Measurements from ENCODE around the gene ANKUB1. TPM values are rescaled to one million over a fixed set of nuclear protein-coding genes. Genes with fewer than 3 reads are reported as not detected.
A peak's percentile ranks its signal among the peaks of the same experiment; 100 is the strongest.

The ANKUB1 gene
- total RNA-seq, 1 experiment from 2014 or later: not detected

DNA sequence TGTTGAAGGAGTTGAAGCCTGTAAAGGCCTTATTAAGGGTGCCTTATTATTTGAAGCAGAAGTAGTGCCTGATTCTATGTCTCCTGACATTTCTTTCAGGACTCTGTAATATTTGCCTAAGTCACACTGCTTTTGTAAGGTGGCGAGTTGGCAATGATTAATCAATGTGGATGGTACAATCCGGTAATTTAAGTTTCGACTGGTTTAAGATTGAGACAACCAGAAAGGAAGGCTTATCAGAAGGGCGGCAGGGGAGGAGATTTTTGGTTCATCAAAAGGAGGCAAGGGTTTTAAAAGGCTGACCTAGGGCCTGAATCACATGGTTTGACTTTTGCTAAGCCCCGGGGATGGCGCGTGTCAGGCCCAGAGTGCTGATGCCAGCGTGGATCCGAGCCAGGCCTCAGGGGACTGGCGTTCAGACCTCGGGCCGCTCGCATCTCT is 19.8 kb upstream of the ANKUB1 start:
- no peak for DNase-seq (ENCODE audit: low spot score)
- in situ Hi-C loops (cut with HindIII; ENCODE audit: low sequenced_read_pairs): no loop called here

DNA sequence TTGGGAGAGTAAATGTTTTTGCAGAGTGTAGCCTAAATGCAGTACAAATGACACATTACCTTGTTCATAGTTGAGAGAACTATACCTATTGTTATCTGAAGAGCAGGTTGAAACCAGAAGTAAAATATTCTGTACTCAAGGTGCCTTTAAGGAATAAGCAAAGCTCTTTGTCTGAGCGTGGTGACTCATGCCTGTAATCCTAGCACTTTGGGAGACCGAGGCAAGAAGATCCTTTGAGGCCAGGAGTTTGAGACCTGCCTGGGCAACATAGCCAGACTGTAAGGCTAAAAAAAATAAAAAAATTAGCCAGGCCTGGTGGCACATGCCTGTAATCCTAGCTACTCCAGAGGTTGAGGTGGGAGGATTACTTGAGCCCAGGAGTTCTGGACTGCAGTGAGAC is 18.5 kb upstream of the ANKUB1 start:
- in situ Hi-C loops (cut with HindIII; ENCODE audit: low sequenced_read_pairs): no loop called here
- no peak for DNase-seq (ENCODE audit: low spot score)

DNA sequence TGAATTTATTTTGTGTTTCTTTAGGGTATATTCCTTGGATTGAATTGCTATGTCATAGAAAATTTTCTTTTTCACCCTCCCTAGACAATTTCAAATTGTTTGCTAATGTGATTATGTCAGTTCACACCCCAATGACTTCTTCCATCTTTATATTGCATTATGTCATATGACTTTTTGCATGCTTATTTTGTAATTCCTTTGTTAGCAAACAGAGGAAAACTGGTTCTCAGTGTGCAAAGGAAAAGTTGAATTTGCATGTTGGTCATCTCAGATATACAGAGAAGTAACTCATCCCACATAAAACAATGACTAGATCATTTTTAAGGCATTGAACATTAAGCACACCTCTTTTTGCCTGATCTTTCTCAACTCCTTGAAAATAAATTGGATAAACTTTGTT is 17.3 kb upstream of the ANKUB1 start:
- in situ Hi-C loops (cut with HindIII; ENCODE audit: low sequenced_read_pairs): no loop called here
- DNase-seq (ENCODE audit: low spot score): no peak

DNA sequence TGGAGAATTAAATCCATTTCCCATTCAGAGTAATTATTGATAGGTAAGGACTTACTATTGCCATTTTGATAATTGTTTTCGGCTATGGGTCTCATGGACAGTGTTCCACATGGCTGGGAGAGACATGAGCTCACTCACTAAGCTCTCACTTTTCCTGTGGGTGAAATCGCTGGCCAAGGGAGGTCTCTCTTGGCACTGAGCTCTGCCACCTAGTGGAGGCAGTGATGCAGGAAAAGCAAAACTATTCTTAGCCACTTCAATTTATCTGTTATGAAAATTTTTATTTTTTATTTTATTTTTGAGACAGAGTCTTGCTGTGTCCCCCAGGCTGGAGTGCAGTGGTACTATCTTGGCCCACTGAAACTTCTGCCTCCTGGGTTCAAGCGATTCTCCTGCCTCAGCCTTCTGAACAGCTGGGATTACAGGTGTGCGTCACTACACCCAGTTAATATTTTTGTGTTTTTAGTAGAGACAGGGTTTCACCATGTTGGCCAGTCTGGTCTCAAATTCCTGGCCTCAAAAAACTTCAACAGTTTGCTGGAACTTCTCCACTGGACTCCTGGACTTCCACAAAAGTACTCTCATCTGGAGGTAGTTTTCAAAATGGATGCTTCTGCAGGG is 16.0 kb upstream of the ANKUB1 start:
- DNase-seq (ENCODE audit: low spot score): peak; percentile 66
- in situ Hi-C loops (cut with HindIII; ENCODE audit: low sequenced_read_pairs): no loop called here

DNA sequence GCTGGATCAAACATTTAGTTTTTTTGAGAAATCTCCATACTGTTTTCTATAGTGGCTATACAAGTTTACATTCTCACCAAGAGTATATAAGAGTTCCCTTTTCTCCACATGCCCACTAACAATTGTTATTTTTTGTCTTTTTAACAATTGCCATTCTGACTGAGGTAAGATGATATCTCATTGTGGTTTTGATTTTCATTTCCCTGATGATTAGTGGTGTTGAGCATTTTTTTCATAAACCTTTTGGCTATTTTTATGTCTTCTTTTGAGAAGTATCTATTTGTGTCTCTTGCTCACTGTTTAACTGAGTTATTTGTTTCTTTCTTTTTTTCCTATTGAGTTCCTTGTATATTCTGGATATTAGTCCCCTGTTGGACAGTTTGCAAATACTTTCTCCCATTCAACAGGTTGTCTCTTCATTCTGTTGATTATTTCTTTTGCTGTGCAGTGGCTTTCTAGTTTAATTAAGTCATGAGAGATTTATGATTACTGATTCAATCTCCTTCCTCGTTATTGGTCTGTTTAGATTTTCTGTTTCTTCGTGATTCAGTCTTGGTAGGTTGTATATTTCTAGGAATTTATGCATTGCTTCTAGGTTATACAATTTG is 13.9 kb upstream of the ANKUB1 start:
- DNase-seq (ENCODE audit: low spot score): no peak
- in situ Hi-C loops (cut with HindIII; ENCODE audit: low sequenced_read_pairs): no loop called here

DNA sequence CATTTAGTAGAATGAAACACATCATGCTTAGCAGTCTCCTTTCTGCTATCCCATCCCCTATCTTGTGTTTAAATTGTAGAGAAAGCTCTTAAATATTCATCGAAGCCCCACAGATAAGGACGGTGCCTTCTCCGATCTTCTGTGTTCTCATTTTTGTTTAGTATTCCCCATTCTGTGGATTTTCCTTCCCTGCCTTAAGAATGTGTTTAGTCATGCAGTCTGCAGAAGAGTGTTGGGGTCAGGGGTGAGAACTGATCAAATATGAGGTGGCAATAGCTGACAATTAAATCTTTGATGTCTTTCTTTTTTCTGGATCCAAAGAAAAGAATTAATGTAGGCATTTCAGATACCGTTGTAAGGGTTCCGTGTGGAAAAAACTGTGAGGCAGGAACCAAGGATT is 9.3 kb upstream of the ANKUB1 start:
- DNase-seq (ENCODE audit: low spot score): no peak
- in situ Hi-C loops (cut with HindIII; ENCODE audit: low sequenced_read_pairs): no loop called here

DNA sequence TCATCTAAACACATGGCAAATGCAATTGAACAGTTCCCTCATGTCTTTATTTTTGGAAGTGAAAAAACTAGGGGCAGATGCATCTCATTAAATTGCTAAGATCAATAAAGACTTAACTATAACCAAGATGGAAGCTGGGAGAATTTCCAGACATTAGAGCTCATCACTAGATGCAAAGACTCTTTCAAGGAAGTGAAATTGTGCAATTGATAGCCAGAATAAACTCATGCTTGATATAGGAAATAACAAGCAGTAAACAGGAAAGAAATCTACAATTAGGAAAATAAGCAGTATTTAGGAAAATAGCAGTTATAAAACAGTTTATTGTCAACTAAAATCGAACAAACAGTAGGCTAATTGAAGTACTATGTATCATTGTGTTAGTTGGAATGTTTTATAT is 8.8 kb upstream of the ANKUB1 start:
- in situ Hi-C loops (cut with HindIII; ENCODE audit: low sequenced_read_pairs): no loop called here
- no peak for DNase-seq (ENCODE audit: low spot score)

DNA sequence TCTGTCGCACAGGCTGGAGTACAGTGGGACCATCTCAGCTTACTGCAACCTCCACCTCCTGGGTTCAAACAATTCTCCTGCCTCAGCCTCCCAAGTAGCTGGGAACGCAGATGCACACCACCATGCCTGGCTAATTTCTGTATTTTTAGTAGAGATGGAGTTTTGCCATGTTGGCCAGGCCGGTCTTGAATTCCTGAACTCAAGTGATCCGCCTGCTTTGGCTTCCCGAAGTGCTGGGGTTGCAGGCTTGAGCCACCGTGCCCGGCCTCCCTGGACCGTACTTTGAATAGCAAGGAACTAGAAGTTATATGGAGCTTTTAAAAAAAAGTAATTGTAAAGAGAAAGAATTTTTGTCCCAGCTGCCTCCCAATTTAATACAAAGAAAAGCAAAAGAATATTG is 8.3 kb upstream of the ANKUB1 start:
- no peak for DNase-seq (ENCODE audit: low spot score)
- in situ Hi-C loops (cut with HindIII; ENCODE audit: low sequenced_read_pairs): no loop called here

DNA sequence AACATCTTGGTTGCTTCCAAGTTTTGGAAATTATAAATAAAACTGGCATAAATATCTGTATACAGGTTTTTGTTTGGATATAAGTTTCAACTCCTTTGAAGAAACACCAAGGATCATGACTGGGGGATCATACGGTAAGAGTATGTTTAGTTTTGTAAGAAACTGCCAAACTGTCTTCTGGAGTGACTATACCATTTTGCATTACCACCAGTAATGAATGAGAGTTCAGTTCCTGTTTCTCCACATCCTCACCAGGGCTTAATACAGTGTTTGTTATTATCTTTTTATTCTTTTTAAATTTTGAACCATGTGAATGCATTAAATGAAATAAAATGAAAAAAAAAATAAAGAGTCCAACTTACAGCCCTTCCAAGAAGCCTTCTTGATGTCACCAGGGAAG is 3.7 kb upstream of the ANKUB1 start:
- DNase-seq (ENCODE audit: low spot score): no peak
- in situ Hi-C loops (cut with HindIII; ENCODE audit: low sequenced_read_pairs): no loop called here

DNA sequence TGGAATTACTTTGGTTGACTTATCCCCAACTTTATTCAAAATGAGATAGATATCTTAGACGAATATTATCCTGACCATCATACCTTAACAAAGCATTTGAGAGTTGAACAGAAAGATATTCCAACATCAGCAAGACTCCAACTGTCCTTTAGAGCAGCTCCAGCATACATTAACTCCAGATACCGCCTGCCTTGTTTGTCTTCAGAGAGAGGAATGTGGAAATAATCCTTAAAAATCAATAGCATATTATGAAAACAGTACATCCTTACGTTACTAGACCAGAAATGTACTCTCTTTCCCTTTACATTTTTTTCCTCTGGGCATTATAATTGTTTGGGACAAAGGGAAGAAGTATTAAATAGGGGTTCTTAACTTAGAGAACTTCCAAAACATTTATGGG is 1.7 kb downstream of the ANKUB1 start:
- in situ Hi-C loops (cut with HindIII; ENCODE audit: low sequenced_read_pairs): no loop called here
- DNase-seq (ENCODE audit: low spot score): no peak

DNA sequence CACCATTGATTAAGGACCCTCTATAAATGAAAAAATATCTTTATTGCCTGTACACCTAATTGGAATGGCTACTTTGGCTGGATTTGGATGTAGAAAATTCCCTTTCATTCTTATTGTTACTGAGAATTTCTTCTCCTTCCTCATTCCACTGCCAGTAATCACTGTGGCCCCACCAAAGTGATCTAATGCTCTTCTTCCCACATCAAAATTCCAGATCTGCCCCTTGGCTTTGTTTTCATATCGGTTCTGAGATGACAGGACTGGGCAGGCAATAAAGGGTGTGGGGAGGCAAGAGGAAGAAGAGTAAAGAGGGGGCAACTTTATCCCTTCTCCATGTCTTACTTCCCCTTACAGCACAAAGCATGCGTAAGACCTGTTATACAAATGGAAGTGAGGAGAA is 2.1 kb downstream of the ANKUB1 start:
- in situ Hi-C loops (cut with HindIII; ENCODE audit: low sequenced_read_pairs): no loop called here
- DNase-seq (ENCODE audit: low spot score): no peak

DNA sequence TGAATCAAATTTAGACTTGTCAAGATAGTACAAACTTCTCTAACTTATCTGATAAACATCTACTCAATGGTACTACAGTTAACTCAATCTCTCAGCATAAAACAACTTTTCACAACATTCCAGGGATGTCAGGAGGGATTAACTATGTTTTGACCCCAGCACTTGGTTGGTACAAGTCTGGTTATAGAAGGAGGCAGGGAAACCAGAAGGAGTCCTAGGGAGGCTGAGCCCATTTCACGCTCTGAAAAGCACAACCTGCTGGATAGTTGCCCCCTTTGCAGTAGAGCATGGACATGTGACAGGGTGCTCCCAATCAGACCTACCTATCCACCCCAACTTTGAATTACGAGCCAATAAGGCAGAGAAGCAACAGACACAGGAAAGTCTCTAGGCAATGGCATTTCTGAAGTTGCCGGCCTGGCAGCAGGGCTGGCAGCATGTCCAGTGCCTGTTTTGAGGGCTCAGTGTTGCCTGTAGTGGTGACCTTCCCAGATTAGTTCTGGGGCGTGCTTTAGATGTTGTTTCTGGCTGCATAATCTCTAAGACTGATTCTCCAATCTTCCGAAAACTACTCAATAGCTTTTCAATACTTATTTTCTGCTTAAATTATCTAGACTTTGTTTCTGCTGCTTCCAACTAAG is 8.2 kb downstream of the ANKUB1 start:
- DNase-seq (ENCODE audit: low spot score): peak; percentile 60
- in situ Hi-C loops (cut with HindIII; ENCODE audit: low sequenced_read_pairs): no loop called here

DNA sequence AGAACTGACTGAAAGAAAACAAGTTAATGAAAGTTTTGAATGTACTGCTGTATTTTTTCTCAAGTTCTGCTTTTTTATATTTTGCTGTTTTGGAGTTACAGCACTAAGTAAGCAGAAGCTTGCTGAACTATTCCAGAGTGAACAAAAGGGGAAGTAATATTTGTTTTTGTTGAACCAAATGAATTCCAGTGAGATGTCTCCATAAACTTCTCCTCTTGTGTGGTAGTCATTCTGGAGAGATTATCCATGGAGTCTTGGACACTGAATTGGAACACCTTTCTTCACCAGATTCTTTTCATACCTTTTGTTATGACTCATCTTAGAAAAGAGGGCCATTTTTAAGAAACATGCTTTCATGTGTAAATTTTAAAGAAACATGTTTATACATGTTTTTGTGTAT is 8.8 kb downstream of the ANKUB1 start:
- in situ Hi-C loops (cut with HindIII; ENCODE audit: low sequenced_read_pairs): no loop called here
- DNase-seq (ENCODE audit: low spot score): peak; percentile 55

DNA sequence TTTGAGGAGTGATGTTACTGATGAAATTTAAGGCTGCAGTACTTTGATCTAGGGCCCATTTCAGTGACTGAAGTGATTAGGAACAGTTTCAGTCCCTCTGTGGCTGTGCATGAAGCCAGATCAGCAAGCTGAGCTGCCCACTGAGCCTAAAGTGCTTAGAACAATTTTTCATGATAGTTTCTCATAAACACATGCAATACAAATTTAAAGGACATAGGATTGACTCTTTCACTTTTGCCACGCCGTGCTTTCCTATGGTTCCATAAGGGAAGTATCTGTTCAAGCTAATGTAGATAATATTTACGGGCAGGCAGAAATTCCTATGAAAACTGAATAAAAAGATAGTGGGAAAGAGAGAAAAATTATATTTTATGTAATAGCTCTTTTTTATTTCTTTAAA is 10.6 kb downstream of the ANKUB1 start:
- no peak for DNase-seq (ENCODE audit: low spot score)
- in situ Hi-C loops (cut with HindIII; ENCODE audit: low sequenced_read_pairs): no loop called here

DNA sequence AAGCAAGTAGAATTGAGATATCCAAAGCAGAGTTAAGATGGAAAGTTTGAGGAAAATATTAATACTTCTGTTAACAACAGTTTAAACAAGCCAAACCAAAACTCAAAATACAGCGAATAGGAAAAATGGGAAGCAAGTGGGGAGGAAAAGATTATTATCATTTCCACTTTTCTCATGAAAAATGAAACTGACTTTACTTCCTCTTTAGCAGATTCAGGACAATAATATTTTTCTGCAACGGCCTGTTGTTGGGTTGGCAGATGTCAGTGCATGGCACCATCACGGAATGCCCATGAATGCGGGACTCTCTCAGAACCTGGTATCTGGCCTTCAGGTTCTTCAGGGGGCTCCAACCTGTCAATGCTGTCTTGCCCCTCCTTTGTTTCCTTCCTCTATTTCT is 11.1 kb downstream of the ANKUB1 start:
- in situ Hi-C loops (cut with HindIII; ENCODE audit: low sequenced_read_pairs): no loop called here
- DNase-seq (ENCODE audit: low spot score): no peak

DNA sequence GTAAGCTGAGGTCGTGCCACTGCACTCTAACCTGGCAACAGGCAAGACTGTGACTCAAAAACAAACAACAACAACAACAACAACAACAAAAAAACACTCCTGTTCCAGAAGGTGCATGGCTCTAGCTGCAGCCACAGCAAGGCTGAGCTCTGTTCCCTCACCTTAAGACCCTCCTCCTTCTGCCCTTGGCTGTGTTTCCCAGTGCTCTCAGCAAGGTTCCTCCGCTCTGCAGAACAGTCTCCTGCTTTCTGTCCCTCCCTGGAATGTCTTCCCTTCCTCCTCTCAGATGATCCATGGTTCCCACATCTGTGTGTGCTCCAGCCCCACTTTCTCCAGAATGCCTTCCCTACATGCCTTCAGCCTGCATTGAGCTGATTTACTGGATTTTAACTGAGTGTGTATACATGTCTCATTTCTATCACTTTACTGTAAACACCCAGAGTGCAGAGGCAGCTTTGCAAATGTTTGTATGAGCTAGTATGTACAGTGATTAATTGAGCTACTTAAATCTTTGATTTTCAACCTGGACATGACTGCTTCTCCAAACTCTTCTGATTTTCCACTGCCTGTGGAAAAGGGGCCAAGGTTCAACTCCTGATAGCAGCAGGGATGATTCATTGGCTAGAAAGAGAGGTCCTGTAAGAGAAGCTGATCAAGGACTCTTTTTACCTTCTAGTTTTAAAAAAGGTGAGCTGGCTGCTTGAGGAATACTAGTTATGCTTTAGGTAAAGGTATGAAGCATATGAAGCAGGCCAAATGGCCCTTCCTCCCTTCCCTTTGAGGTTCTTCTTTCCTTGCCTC is 14.7 kb downstream of the ANKUB1 start:
- no peak for DNase-seq (ENCODE audit: low spot score)
- in situ Hi-C loops (cut with HindIII; ENCODE audit: low sequenced_read_pairs): no loop called here

DNA sequence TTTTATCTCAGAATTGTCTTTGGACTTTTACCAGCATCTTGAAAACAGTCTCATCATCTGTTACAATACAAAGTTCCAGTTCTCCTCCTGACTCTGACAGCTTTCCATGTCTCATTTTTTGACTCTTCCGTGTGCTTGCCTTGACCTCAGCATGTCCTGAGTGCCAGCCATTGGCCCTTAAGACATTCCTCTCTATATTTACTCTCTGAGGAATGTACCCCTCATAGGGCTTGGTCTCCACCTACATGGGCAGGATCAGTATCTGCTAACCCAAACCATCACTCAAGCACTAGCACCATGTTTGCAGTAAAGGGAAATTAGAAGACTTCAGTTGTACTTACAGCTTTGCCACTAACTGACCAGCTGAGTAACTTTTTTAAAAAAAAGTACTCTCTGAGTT is 16.2 kb downstream of the ANKUB1 start:
- in situ Hi-C loops (cut with HindIII; ENCODE audit: low sequenced_read_pairs): no loop called here
- no peak for DNase-seq (ENCODE audit: low spot score)

DNA sequence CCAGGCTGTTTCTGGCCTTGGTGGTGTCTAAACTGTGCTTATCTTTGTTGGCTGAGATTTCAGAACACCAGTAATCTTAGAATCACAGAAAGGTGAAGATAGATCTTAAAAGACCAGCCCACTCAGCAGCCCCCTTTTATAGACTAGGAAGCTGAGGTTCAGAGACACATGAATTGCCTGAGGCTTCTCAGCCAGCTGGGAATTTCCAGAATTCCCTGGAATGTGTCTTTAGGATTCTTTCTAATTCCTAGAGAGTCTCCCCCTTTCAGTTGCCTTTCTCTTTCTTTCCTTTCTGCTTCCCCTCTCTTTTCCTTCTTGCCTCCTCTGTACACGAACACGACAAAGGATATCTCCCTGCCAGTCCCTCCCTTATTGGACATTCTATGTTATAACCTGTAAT is 19.5 kb downstream of the ANKUB1 start:
- in situ Hi-C loops (cut with HindIII; ENCODE audit: low sequenced_read_pairs): no loop called here
- DNase-seq (ENCODE audit: low spot score): no peak

DNA sequence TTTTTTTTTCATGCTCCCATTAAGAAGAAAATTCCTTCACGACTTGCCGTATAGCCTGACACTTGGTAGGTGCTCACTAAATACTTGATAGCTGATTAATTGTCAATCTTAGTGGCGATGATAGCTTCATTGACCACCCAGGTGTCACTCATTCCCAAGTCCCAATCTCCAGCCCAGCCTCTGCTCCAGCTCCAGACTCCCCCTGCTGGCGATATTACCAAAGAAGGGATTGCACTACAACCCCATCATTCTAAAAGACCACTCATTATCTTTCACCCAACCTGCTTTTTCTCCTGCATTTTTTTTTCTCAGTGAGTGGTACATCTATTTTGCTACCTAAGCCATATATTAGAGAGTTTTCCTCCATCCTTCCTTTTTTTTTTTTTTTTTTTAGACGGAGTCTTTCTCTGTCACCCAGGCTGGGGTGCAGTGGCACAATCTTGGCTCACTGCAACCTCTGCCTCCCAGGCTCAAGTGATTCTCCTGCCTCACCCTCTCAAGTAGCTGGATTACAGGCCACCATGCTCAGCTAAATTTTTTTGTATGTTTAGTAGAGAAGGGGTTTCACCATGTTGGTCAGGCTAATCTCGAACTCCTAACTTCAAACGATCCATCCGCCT is 20.6 kb downstream of the ANKUB1 start:
- in situ Hi-C loops (cut with HindIII; ENCODE audit: low sequenced_read_pairs): no loop called here
- DNase-seq (ENCODE audit: low spot score): peak; percentile 40

DNA sequence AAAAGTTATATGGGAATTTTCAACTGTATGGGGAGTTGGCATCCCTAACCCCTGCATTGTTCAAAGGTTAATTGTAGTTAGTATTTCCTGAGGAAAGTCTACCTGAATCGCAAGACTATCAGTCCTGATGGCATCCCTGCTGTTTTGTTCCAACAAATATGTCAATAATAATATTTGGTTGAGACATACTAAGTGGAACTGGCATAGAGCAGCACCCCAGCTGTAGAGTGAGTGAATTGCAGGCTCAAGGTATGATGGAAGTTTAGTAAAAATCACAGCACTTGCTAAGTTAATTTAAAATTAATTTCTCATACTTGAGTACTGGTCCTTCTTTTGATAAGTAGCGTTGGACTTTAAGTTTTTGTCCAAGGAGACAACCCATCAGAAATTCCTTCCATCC is 22.1 kb downstream of the ANKUB1 start:
- no peak for DNase-seq (ENCODE audit: low spot score)
- in situ Hi-C loops (cut with HindIII; ENCODE audit: low sequenced_read_pairs): no loop called here

Measured in G401 (cell line).